Activated CD4-positive, alpha-beta T cell treated with anti-CD3 and anti-CD28 coated beads, Interleukin-10, Interleukin-2, amounts not matched to agents 100 ng/mL and 50 ng/mL, durations not matched to agents 16 hours and 8 hours (primary cell): ENCODE data around the gene TCEA2.

Experiments
- DNase-seq: peaks from one replicate; pipeline ENCODE4 v3.0.0-alpha.2; 2020

Gene TCEA2

DNA sequence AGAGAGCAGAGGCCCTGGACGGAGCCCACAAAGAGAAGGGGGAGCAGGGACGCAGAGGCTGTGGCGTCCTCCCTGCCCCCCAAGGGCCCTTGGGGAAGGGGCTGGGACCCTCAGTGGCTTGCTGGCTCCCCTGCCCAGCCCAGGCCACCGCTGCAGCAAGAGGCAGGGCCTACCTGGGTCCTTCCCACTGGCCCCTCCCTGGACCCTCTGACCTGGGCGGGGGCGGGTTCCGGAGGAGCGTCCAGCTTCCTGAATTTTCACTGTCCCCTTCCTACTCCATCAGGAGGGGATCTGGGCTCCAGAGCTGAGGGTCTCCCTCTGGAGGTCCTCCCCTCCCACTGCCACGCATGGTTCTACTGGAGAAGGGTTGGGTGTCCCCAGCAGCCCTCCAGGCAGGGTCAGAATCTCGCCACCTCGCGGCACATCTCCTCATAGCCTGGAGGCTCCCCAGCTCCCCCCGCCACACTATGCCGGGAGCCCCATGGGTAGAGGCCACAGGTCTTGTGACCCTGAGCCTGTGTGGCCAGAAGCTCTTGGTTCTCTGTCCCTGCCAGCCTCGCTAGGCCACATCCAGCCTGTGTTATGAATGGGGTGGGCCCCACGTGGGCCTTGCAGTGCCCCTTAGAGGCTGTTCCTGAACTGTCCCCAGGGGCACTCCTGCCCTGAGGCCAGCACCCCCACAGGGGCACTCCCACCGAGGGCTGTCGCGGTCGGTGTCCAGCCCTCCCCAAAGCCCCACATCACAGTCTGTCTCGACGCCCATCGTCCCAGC is 12.6 kb upstream of the TCEA2 start:
- DNase-seq: no peak

DNA sequence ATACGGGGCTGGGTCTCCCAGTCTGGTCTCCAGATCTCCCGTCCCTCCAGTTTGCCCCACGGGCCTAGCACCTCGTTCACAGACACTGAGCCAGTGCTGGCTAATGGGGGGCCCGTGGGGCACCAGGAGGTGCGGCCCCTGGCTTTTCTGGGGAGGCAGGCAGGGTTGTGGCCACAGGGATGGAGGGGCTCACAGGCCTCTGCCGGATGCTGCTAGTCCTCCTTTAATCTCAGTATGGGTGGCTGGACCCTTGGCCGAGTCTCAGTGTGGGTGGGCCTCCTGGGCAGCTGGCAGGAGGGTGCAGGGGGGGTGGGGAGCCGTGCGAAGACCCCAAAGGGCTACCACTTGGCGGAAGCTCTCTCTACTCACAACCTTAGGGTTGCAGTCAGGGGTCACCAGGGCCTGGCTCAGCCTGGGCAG is 12.0 kb upstream of the TCEA2 start:
- DNase-seq: no peak

DNA sequence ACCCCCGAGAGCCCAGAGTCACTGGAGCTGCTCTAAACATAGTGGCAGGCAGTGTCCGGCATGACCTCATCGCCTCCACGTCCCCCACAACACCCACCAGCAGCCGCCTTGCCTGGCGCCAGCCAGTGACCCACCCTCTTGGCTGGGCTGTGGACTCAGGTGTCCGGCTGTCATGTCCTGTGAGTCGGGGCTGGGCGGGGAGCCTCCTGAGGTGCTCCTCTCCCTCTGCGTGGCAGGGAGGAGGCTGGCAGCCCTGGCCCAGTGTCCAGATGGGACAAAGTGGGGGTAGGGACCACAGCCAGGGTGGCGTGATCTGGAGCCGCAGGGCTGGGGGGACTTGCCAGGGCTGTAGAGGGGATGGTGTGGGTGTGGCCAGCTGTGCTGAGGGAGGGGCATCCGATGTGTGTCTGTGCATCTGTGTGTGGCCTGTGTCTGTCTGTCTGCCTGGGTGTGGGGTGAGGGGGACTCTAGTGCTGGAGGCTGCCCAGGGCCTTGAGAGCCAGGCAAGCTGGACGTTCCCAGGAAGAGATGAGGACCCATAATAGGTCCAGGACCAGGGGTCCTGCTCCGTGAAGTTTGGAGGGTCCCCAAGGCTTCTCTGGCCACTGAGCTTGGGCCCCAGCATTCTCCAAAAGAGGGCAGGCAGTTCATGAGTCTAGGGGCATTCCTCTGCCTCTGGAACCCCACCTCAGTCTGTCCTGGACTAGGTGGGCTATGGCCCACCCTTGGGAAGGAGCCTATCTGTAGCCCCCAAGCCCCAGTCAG is 11.3 kb upstream of the TCEA2 start:
- DNase-seq: no peak

DNA sequence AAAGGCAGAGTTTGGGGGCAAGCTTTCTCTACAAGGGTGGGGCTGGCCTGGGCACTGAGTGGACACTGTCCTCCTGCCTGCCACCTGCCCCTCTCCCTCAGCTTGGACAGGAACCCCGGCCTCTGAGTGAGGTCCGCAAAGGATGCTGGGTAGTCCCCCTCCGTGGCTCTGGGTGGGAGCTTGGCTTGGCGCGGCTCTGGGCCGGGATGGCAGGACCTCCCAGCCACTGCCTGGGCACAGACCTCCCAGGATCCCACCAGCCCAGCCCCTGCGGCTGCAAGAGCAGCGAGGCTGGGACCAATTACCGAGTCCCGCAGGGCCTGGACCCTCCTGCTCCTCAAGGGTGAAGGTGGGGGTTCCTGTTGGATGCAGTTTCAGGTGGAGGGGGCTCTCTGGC is 10.7 kb upstream of the TCEA2 start:
- DNase-seq: no peak

DNA sequence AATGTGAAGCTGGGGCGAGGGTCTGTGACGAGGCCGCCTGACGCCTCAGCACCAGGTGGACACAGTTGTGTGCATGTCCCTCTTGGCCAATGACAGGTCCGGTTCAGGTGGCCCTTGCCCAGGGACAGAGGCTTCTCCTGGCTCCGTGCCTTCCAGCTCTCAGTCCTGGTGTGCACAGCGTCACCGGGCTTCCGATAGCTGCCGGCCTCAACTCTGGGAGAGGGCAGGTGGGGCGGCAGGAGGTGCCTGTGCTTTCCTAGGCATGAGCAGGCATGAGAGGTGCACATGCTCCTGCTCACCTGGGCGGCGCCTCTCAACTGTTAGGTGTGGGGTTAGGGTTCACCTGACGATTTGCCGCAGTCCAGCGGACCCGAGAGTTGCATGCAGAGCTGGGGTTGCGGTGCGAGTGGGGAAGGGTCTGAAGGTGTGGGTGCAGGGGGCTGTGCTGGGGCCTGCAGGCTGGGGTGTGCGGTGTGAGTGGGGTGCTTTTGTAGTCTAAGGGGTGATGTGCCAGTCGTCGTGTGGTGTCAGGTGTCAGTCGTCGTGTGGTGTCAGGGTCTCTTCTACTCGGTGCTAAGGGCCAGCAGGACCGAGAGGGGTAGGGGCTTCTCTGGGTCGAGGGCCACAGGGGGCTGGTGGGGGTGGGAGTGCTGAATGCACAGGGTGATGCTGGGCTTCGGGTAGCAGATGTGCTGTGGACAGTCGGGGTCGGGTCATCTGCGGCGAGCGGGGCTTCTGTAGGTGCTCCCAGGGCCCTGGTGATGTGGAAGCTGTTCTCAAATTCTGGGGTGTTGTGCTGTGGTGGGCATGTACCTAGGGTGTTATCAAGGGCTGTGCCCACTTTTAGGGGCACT is 9.8 kb upstream of the TCEA2 start:
- no peak for DNase-seq

DNA sequence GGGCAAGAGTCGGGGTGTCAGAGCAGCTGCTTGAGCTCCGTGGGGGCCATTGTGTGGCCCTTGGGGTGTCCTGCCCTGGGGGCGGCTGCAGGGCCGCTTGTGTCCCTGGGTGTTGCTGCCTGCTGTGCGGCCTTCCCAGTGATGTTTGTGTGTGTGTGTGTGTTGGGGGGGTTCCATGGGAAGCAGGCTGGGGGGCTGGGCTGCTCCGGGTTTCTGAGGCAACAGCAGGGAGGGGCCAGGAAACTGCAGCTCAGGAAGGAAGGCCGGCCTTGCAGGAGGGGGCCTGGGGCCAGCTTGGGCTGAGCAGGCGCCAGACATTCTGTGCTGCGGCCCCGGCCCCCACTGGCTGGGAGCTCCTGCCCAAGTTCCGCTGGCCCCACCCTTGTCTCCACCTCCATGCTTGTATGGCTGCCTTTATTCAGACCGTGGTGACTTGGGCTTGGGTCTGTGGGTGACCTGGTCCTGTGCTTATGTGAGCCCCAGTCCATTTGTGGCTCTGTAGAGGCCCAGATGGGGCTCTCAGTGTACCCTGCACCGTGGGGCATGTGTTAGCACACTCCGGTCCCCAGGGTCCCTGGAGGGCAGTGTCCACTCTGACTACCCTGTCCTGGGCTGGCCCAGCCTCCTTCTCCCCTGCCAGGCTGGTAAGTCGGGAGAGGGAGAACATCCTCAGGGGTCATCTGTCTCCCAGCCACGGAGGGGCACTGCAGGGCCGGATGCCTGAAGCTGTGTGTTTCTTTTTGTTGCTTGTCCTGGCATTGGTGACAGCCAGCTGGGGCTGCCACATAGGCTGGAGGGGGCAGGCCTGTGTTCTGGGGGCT is 8.9 kb upstream of the TCEA2 start:
- no peak for DNase-seq

DNA sequence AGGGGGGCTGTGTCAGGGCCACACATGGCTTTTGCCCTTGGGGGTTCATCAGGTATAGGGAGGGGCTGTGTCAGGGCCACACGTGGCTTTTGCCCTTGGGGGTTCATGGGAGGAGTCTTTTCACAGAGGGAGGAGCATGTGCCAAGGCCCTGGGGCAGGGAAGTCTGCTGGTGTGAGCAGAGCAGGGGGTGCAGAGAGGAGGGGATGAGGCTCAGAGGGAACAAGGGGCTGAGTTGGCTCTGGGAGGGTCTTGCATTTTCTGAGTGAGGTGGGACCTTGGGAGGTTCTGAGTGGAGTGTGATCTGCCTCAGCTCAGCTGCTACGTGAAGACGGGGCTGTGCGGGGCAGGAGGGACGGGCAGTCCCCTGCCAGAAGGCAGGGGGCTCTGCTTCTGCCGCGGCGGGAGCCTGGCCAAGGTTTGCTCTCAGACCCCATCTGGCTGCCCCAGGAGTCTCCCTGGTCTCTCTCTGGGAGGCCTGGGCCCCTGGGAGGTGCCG is 7.6 kb upstream of the TCEA2 start:
- no peak for DNase-seq

DNA sequence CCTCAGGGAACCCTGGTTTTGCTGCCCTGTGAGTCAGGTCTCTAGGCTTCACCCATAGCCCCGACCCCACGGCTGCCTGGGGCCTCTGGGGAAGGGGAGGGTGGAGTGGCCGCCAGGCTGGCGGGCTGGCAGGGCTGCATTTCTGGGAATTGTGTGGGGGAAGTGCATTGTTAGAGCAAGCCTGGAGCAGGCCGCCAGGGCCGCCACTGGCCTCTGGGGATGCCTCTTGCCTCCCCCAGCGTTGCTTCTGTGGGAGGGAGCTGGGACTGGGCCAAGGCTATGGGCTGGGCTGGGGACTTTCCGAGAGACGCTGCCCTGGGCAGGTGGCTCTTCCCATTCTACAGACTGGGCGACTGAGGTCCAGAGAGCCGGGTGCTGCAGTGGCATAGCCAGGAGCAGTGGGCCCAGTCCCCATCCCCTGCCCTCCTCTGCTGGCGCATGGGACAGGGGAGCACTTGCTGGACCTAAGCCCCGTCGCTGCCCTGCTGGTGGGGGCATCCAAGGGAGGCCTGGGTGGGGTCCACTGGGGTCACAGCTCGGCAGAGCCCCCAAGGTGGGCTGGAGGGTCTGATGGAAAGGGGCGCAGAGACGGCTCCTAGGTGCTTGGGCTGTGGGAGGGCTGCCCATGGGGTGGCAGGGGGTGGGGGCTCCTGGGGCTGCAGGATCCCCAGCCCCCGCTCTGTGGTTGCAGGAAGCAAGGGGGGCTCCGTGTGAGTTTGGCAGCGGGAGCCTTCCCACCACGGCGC is 6.9 kb upstream of the TCEA2 start:
- no peak for DNase-seq

DNA sequence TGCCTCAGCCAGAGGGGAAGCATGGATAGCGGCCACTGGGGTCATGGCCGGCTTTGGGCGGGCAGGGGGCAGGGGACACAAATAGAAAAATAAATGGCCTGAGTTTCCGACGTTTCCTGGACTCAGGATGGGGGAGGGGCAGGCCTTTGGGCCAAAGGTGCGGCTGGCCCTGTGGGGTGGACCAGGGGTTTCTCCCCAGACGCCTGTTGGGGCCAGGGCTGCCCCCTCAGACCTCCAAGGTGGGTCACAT is 6.4 kb upstream of the TCEA2 start:
- DNase-seq: no peak

DNA sequence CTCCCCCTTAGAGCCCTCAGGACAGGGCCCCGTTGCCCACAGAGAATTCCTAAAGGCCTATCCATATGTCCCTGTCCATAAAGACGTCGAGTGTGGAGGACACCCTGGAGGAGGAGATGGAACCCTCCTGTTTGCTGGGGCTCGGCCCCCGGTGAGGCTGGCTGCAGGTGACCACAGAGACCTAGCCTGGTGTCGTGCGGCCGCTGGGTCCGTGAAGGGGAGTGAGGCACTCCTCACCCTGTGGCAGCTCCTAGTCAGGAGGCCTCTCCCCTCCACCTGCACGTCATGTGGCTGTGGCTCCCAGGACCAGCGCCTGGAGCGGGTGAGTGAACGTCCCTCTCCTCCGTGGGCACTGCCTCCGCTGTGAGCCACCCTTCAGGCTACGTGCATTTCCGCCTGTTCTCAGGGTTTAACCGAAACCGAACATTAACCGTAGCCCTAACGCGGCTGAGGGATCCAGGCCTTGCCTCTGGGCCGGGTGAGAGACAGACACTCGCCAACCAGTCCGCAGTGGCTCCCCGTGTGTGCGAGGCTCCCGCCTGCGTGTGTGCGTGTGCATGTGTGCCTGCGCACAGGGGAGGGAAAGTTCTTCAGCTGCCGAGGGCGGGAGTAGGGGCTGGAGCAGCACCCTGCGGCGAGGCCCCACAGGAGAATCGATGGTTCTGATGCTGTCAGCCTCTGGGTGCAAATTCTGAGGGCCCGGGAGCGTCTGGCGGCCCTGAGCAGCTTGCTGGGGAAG is 5.9 kb upstream of the TCEA2 start:
- DNase-seq: no peak

DNA sequence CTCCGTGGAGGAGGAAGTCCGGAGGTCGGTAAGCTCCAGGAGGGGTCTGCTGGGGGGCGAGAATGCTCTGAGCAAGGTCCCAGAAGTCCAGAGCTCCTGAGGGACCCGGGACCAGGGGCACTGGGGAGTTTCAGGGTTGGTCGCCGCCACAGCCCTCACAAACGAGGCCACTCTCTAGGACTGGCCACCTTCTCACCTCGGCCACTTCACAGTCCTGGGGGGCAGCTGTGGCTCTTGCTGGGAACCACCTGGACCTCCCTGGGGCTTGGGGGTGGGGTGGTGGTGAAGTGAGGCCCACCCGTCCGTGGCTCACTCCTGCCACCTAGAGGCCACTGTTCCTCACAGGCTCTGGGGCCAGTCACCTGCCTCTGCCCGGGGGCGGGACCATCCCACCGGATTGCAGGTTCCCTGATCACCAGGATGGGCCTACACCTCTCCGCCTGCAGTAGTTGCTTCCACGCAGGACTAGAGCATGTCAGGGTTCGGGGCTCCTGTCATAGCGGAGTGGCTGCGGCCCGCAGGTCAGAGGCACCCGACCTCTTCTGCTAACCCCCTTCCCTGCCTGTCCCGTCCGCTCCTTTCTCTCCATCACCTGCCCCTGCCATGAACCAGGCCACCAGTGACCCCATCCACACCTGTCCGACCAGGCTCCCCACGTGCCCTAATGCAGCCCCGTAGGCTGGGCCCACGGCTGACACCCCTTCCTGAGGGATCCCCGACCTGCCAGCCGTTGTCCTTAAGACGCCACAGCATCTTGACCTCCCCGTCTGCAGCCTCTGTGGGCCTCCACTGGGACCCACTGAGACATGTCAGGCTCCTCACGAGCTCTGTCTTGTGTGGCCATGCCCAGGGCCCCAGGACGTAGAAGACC is 5.1 kb upstream of the TCEA2 start:
- peak; percentile 84 for DNase-seq

DNA sequence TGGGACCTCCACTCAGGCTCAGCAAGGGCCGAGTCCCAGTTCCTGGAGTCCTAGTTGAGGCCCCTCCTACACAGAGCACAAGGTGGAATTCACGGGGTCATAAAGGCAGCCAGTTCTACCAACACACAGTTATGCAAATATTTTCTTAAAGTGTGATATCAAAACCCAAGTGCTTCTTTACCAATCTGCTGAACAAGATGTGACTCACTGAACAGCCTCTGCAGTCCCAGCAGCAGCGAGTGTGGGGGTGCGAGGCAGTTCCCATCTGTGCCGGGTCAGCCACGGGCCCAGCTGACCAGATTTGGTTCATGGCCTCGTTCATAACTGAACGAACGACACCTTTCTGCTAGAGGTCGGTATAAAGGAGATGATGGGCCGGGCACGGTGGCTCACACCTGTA is 4.5 kb upstream of the TCEA2 start:
- no peak for DNase-seq

DNA sequence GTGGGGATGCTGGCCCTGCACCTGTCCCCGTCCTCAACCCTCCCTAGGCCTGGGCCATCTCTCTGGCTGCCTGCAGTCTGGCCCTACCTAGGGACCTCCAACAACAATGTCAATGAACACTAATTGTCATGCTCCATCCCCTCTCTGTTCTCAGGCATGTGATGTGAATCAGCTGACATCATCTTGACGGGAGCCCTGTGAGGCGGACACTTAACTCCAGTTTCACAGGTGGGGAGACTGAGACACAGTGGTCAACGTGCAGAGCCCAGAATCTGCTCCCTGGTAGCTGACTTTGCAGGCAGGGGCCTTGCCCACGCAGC is 762 bp upstream of the TCEA2 start:
- no peak for DNase-seq

DNA sequence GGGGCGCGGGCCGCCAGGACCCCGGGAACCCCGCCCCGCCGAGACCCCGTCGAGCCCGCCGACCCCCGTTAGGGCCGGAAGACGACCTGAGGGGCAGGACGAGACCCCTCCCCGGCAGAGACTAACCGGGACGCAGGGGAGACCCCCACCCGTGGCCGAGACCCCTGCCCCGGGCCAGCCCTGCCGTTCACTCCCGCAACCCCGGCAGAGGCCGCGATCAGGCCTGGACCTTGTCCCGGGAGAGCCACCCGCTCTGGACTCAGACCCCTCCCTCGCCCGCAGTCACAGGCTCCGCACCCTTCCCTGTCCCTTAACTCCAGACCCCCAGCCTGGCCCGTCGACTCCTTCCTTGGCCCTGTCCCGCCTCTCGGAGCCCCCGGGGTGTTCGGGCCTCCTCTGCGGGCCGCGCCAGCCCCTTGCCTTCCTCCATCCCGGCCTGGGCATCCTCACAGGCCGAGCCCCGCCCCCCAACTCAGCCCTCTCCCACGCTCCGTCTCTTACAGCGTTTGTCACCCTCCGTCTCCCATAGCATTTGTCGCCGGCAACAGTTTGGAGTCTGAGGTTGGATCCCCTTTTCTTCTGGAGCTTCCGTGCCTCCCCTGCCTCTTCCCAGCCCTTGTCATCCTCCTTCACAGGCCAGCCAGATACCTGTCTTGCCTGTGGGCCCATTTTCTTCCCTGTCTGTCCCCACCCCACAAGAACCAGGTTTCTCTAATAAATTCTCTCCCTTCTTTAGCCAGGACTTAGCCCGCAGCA is 569 bp downstream of the TCEA2 start:
- DNase-seq: no peak

DNA sequence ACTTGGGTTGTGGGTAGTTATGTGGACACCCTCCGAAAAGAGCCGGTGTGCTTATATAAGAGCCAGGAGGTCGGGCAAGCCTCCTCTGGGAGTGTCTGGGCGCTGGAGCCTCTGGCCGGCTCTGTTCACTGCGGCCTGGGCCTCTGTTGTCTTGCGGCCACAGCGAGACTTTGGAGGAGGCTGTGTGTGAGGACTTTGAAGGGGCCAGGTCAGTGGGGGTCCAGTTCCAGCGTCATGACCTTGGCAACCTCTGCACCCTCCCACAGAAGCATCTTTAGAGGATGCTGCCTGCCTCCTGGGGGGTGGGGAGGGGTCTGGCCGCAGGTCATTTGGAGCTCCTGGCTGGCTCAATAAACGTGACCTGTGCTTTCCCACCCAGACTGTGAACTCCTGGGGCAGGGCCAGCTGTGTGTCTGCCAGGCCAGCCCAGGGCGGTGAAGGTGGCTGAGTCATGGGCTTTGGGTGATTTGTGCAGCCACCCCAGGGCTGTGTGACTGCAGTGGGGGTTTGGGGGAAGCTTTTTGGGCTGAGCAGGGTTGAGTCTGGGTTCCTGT is 1.2 kb downstream of the TCEA2 start:
- no peak for DNase-seq

DNA sequence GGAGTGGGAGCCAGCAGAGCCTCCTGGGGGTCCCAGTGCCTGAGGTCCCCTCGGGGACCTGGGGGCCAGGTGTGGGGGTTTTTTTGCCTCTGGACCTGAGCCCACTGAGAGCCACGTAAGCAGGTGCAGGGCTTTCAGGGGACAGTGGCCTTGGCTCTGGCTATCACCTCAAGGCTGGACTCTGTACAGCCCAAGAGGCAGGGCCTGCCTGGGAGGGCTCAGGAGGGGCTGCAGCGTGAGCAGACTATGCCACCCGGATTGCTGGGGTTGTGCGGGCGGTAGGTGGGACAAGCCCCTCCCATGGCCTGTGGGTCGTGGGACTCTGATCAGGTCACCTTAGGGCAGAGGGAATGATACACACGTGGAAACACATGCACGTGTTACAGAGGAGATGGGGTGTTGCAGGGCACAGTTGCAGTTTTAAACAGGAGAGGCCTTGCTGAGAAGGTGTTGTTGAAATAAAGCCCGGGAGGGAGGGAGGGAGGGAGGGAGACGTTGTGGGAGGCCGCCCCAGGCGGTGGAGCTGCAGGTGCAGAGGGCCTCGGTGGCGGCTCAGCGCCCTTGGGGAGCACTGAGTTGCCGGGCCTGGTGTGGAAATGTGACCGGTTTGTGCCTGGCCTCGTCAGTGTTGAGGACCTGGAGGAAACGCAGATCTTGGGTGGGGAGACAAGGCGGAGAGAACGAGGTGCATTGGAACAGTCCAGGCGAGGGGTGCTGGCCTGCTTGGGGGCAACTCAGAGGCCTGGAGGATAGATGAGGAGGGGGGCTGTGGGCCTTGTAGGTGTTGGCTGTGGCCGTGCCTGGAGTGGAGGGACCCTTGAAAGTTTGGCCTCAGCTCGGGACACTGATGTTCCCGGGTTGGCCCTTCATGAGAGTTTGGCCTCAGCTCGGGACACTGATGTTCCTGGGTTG is 2.3 kb downstream of the TCEA2 start:
- no peak for DNase-seq

DNA sequence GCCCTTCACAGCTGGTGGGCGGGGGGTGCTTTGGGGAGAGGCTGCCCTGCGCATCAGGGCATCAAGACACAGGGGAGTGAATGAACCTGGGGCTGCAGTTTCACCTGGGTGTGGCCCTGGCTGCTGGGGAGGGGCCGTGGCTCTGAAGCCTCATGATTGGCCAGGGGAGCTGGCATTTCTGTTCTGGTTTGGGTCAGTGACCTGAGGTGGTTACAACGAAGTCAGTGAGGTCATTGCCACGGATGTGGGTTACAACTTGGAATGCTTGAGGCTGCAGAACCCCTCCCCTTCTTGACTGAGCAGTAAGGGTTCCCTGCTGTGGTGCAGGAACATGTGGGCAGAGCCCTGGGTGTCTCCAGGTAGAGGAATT is 3.0 kb downstream of the TCEA2 start:
- DNase-seq: peak; percentile 90

DNA sequence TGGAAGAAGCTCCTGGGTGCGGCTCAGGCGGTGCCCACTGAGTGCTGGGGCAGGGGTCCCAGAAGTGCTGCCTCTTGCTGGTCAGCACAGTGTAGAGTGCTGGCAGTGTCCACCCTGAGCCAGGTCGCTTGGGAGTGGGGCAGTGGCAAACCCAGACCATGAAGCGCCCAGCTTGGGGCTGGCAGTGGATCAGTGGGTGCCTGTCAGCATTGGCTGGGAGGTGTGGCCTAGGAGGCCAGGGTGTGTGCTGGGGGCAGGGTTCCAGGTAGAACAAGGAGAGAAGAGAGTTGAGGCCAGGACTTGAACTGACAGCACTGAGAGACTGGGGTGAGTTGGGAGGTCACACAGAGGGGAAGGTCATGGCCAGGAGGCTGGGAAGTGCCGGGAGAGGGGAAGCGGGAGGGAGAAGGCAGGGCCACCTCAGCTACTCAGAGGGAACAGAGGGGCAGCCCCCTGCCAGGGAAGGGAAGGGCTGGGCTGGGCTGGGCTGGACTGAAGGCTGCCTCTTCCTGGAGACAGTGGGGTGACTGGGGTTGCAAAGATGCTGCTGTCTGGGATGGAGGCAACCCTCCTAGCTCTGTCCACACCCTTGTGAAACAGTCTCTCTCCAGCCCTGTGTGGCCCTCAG is 4.1 kb downstream of the TCEA2 start:
- DNase-seq: no peak
